ENCODE results near the gene ADD3. TPM values are rescaled to one million over a fixed set of nuclear protein-coding genes. Genes with fewer than 3 reads are reported as not detected.
"Not testable (repeated sequence)": the region's sequence is repeated elsewhere in the genome, so short reads cannot be mapped to it uniquely, and the experiment has no call there.

Gene ADD3
- total RNA-seq, 1 donor from 2014 or later: 43.8 TPM

GRCh38 chr10:110048781-110049180 lies 41.0 kb downstream of the ADD3 start:
- no peak for TF ChIP-seq CTCF (conservative IDR thresholded peaks at IDR 0.05; ENCODE audit: low read depth, low read length)
- no peak for DNase-seq (ENCODE audit: low read depth)
- no peak overlapping the region for H3K4me3 ChIP-seq (ENCODE audit: low read depth, low read length)

GRCh38 chr10:110049889-110050591 lies 42.3 kb downstream of the ADD3 start:
- not testable (repeated sequence) for DNase-seq (ENCODE audit: low read depth); H3K4me3 ChIP-seq (ENCODE audit: low read depth, low read length)

GRCh38 chr10:110051487-110051886 lies 43.7 kb downstream of the ADD3 start:
- no peak for TF ChIP-seq CTCF (conservative IDR thresholded peaks at IDR 0.05; ENCODE audit: low read depth, low read length)
- DNase-seq (ENCODE audit: low read depth): no peak
- no peak overlapping the region for H3K4me3 ChIP-seq (ENCODE audit: low read depth, low read length)

- TF ChIP-seq CTCF (conservative IDR thresholded peaks at IDR 0.05; ENCODE audit: low read depth, low read length): no peak
- no peak for DNase-seq (ENCODE audit: low read depth)
- H3K4me3 ChIP-seq (ENCODE audit: low read depth, low read length): no peak overlapping the region
Measured at GRCh38 chr10:110052916-110053315, 45.1 kb downstream of the ADD3 start.

- H3K4me3 ChIP-seq (ENCODE audit: low read depth, low read length): no peak overlapping the region
- TF ChIP-seq CTCF (conservative IDR thresholded peaks at IDR 0.05; ENCODE audit: low read depth, low read length): no peak
- DNase-seq (ENCODE audit: low read depth): no peak
Measured at GRCh38 chr10:110056822-110057221, 49.0 kb downstream of the ADD3 start.

GRCh38 chr10:110057456-110057855 lies 49.7 kb downstream of the ADD3 start:
- TF ChIP-seq CTCF (conservative IDR thresholded peaks at IDR 0.05; ENCODE audit: low read depth, low read length): no peak
- no peak overlapping the region for H3K4me3 ChIP-seq (ENCODE audit: low read depth, low read length)
- no peak for DNase-seq (ENCODE audit: low read depth)

- no peak overlapping the region for H3K4me3 ChIP-seq (ENCODE audit: low read depth, low read length)
- DNase-seq (ENCODE audit: low read depth): no peak
- no peak for TF ChIP-seq CTCF (conservative IDR thresholded peaks at IDR 0.05; ENCODE audit: low read depth, low read length)
Measured at GRCh38 chr10:110058212-110058611, 50.4 kb downstream of the ADD3 start.

Data from epithelial cell of proximal tubule (primary cell).